Activated T-cell treated with anti-CD3 and anti-CD28 coated beads, Interleukin-2, amount 50 U/mL, for 72 hours (primary cell): Measurements from ENCODE around the gene SHCBP1L. TPM values are rescaled to one million over a fixed set of nuclear protein-coding genes. Genes with fewer than 3 reads are reported as not detected.
A peak's percentile ranks its signal among the peaks of the same experiment; 100 is the strongest.

Experiments used
- ATAC-seq, 2 donors: fragments of 150-1000 bp; cut with Tn5 transposase; replicated peaks in 1 of 2; 2 replicates each; pipeline ENCODE4 v1.10.0; 2021; ENCODE audit warnings: moderate library complexity in 2 of 2, mild to moderate bottlenecking in 1 of 2
- DNase-seq, 2 donors: peaks; one replicate each; pipeline ENCODE4 v3.0.0; 2021 to 2022; ENCODE audit warnings: mixed read lengths in 1 of 2
- H3K27ac Mint-ChIP-seq: one replicate; pipeline ENCODE4 v1.8.0; 2022; ENCODE audit warnings: mild to moderate bottlenecking, moderate library complexity, mixed read lengths
- H3K27me3 Mint-ChIP-seq: one replicate; pipeline ENCODE4 v1.8.0; 2022; ENCODE audit warnings: low read depth, mixed read lengths
- H3K36me3 Mint-ChIP-seq, 2 donors: one replicate each; pipeline ENCODE4 v1.8.0; 2022; ENCODE audit warnings: mixed read lengths in 2 of 2, mild to moderate bottlenecking in 1 of 2; ENCODE audit not compliant: insufficient read depth in 2 of 2
- H3K4me1 Mint-ChIP-seq: one replicate; pipeline ENCODE4 v1.8.0; 2022; ENCODE audit warnings: low read depth, mixed read lengths
- H3K4me3 Mint-ChIP-seq, 2 donors: one replicate each; pipeline ENCODE4 v1.8.0; 2022; ENCODE audit warnings: mild to moderate bottlenecking in 2 of 2, mixed read lengths in 2 of 2, moderate library complexity in 2 of 2
- H3K9me3 Mint-ChIP-seq, 2 donors: one replicate each; pipeline ENCODE4 v1.8.0; 2022; ENCODE audit warnings: mixed read lengths in 2 of 2
- total RNA-seq, 2 donors: library from RNA; stranded (reverse); gene quantifications; one replicate each; pipeline ENCODE4 v1.2.3, GENCODE V29; 2022

SHCBP1L gene
- total RNA-seq, 2 donors from 2014 or later, result not detected

- peaks cover 9% of the 10 kb centered on the region for H3K27me3 Mint-ChIP-seq
- DNase-seq (no peak), ATAC-seq (no peak)
- no peak overlapping the region for H3K27ac Mint-ChIP-seq
- no peak overlapping the region for H3K4me3 Mint-ChIP-seq
- H3K9me3 Mint-ChIP-seq, result no peaks in the 10 kb centered on the region
- H3K4me1 Mint-ChIP-seq, result no peaks in the 10 kb centered on the region
- H3K36me3 Mint-ChIP-seq, result no peaks in the 10 kb centered on the region
Observed at GRCh38 chr1:182974506-182975191, 21.7 kb upstream of the SHCBP1L start.

- Mint-ChIP-seq H3K36me3 (no peaks in the 10 kb centered on the region), H3K27ac (no peak overlapping the region), H3K4me3 (no peak overlapping the region), H3K9me3 (no peaks in the 10 kb centered on the region), H3K27me3 (peaks cover 24% of the 10 kb centered on the region), H3K4me1 (no peaks in the 10 kb centered on the region)
- DNase-seq (no peak), ATAC-seq (no peak)
Observed at GRCh38 chr1:182972829-182973228, 19.9 kb upstream of the SHCBP1L start.

GRCh38 chr1:182972231-182972630 lies 19.3 kb upstream of the SHCBP1L start:
- Mint-ChIP-seq H3K9me3 (no peaks in the 10 kb centered on the region), H3K4me1 (no peaks in the 10 kb centered on the region), H3K27ac (no peak overlapping the region), H3K27me3 (peaks cover 24% of the 10 kb centered on the region), H3K4me3 (no peak overlapping the region), H3K36me3 (no peaks in the 10 kb centered on the region)
- DNase-seq, result no peak
- no peak for ATAC-seq

GRCh38 chr1:182971219-182971618 lies 18.3 kb upstream of the SHCBP1L start:
- H3K9me3 Mint-ChIP-seq, result no peaks in the 10 kb centered on the region
- H3K27me3 Mint-ChIP-seq, result peaks cover 24% of the 10 kb centered on the region
- DNase-seq, result no peak
- no peak overlapping the region for H3K27ac Mint-ChIP-seq
- no peaks in the 10 kb centered on the region for H3K4me1 Mint-ChIP-seq
- no peak for ATAC-seq
- no peak overlapping the region for H3K4me3 Mint-ChIP-seq
- H3K36me3 Mint-ChIP-seq, result no peaks in the 10 kb centered on the region

- H3K36me3 Mint-ChIP-seq, result no peaks in the 10 kb centered on the region
- DNase-seq (no peak), ATAC-seq (no peak)
- H3K9me3 Mint-ChIP-seq, result no peaks in the 10 kb centered on the region
- H3K4me3 Mint-ChIP-seq, result no peak overlapping the region
- H3K27me3 Mint-ChIP-seq, result peaks cover 18% of the 10 kb centered on the region
- no peak overlapping the region for H3K27ac Mint-ChIP-seq
- H3K4me1 Mint-ChIP-seq, result no peaks in the 10 kb centered on the region
Observed at GRCh38 chr1:182968836-182969734, 16.1 kb upstream of the SHCBP1L start.

GRCh38 chr1:182968151-182968741 lies 15.3 kb upstream of the SHCBP1L start:
- Mint-ChIP-seq H3K9me3 (no peaks in the 10 kb centered on the region), H3K27ac (no peak overlapping the region), H3K36me3 (no peaks in the 10 kb centered on the region), H3K4me1 (no peaks in the 10 kb centered on the region), H3K27me3 (peaks cover 16% of the 10 kb centered on the region), H3K4me3 (no peak overlapping the region)
- ATAC-seq, result no peak
- DNase-seq, result no peak

GRCh38 chr1:182965861-182966260 lies 12.9 kb upstream of the SHCBP1L start:
- Mint-ChIP-seq H3K9me3 (no peaks in the 10 kb centered on the region), H3K4me3 (no peak overlapping the region), H3K27me3 (peaks cover 16% of the 10 kb centered on the region), H3K36me3 (no peaks in the 10 kb centered on the region), H3K4me1 (no peaks in the 10 kb centered on the region), H3K27ac (no peak overlapping the region)
- ATAC-seq (no peak), DNase-seq (no peak)

- Mint-ChIP-seq H3K4me1 (no peaks in the 10 kb centered on the region), H3K27ac (no peak overlapping the region), H3K9me3 (no peaks in the 10 kb centered on the region)
Observed at GRCh38 chr1:182965096-182965495, 12.1 kb upstream of the SHCBP1L start.

GRCh38 chr1:182962554-182963115 lies 9.7 kb upstream of the SHCBP1L start:
- Mint-ChIP-seq H3K4me1 (no peaks in the 10 kb centered on the region), H3K36me3 (no peaks in the 10 kb centered on the region)

More at GRCh38 chr1:182965096-182965495, 12.1 kb upstream of the SHCBP1L start:
- Mint-ChIP-seq H3K36me3 (no peaks in the 10 kb centered on the region), H3K27me3 (peaks cover 16% of the 10 kb centered on the region), H3K4me3 (no peak overlapping the region)
- DNase-seq (no peak), ATAC-seq (no peak)

GRCh38 chr1:182960046-182960445 lies 7.1 kb upstream of the SHCBP1L start:
- DNase-seq (no peak), ATAC-seq (no peak)
- Mint-ChIP-seq H3K4me3 (no peak overlapping the region), H3K36me3 (no peaks in the 10 kb centered on the region), H3K27ac (no peak overlapping the region), H3K27me3 (peaks cover 14% of the 10 kb centered on the region), H3K4me1 (no peaks in the 10 kb centered on the region), H3K9me3 (no peaks in the 10 kb centered on the region)

More at GRCh38 chr1:182962554-182963115, 9.7 kb upstream of the SHCBP1L start:
- ATAC-seq, result peak; percentile 66 to 82
- DNase-seq, result peak in 1 of 2 donors; percentile 34
- no peak overlapping the region for H3K4me3 Mint-ChIP-seq
- H3K27me3 Mint-ChIP-seq, result peaks cover 8% of the 10 kb centered on the region
- no peak overlapping the region for H3K27ac Mint-ChIP-seq
- no peaks in the 10 kb centered on the region for H3K9me3 Mint-ChIP-seq

GRCh38 chr1:182957902-182958395 lies 5.0 kb upstream of the SHCBP1L start:
- no peak overlapping the region for H3K27ac Mint-ChIP-seq
- H3K36me3 Mint-ChIP-seq, result no peaks in the 10 kb centered on the region
- ATAC-seq (no peak), DNase-seq (no peak)
- no peaks in the 10 kb centered on the region for H3K9me3 Mint-ChIP-seq
- no peaks in the 10 kb centered on the region for H3K4me1 Mint-ChIP-seq
- peaks cover 23% of the 10 kb centered on the region for H3K27me3 Mint-ChIP-seq
- no peak overlapping the region for H3K4me3 Mint-ChIP-seq

GRCh38 chr1:182956708-182957365 lies 3.9 kb upstream of the SHCBP1L start:
- H3K27ac Mint-ChIP-seq, result no peak overlapping the region
- no peak for ATAC-seq
- H3K27me3 Mint-ChIP-seq, result peaks cover 29% of the 10 kb centered on the region
- no peak overlapping the region for H3K4me3 Mint-ChIP-seq
- H3K36me3 Mint-ChIP-seq, result no peaks in the 10 kb centered on the region
- no peaks in the 10 kb centered on the region for H3K9me3 Mint-ChIP-seq
- DNase-seq, result no peak
- H3K4me1 Mint-ChIP-seq, result no peaks in the 10 kb centered on the region
